ENCODE measurements around the gene PLEKHA4. TPM values are rescaled to one million over a fixed set of nuclear protein-coding genes. Genes with fewer than 3 reads are reported as not detected.

PLEKHA4 gene
- total and polyA plus RNA-seq, 2 of the 13 experiments (the other 11 are each of a cell fraction or from before 2014, with no cell fraction given) = 4.8 to 6.0 TPM

GRCh38 chr19:48805452-48805851 lies 63.0 kb downstream of the PLEKHA4 start (continued):
- TF ChIP-seq ZNF142 (CRISPR knock-in tag; IDR thresholded peaks at IDR 0.05) (no peak), ZNF510 (CRISPR knock-in tag; IDR thresholded peaks at IDR 0.05; ENCODE audit: low read depth) (no peak), PAX8 (CRISPR knock-in tag; IDR thresholded peaks at IDR 0.05; ENCODE audit: borderline replicate concordance) (no peak), PCBP2 (optimal IDR thresholded peaks at IDR 0.05; ENCODE audit: low read depth, low read length, poor library complexity, severe bottlenecking) (no peak), PLRG1 (conservative IDR thresholded peaks at IDR 0.05) (no peak), SPEN (CRISPR knock-in tag; IDR thresholded peaks at IDR 0.05; ENCODE audit: low read depth) (no peak), ZSCAN29 (CRISPR knock-in tag; conservative IDR thresholded peaks at IDR 0.05) (no peak), ZNF652 (CRISPR knock-in tag; IDR thresholded peaks at IDR 0.05; ENCODE audit: borderline replicate concordance, low read depth) (no peak), ZNF205 (CRISPR knock-in tag; IDR thresholded peaks at IDR 0.05) (no peak), ZC3H4 (CRISPR knock-in tag; IDR thresholded peaks at IDR 0.05; ENCODE audit: borderline replicate concordance) (no peak)
